ENCODE measurements around the gene PRDX1.

DNA sequence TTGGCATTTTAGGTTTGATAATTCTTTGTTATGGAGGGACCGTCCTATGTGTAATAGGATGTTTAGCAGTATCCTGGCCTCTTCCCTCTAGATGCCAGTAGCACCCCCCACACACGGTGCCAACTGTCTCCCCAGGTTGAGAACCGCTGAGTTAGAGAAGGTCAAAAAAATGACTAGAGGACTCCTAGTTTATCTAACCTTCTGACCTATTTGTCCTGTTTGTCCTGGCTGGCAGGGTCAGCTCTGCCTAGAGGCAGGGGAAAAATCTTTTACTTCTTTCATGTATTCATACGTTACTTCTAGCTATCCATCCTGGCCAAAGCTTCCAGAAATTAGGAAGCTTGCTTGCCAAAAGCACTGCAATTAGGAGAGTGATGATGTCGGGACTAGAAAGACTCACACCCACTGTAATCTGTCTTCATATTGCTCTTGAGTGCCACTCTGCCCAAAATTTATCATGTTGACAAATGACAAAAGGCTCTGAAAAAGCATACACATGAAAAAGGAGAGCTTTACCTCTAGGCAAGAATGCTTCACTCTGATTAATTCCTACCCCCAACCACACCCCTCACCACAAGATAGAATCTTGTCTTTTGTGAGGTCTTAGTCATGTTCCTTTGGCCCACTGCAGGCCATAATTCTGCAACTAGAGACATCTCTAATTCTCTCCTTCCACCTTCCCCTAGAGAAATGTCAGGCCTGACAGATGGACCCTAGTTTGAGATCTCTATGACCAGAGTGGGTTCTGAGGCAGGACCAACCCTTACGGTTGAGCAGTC lies 14.5 kb upstream of the PRDX1 start:
- TF ChIP-seq POLR2A (IDR thresholded peaks at IDR 0.05; ENCODE audit: extremely low read depth, insufficient read length), result no peak
- TF ChIP-seq, protein P1, sequence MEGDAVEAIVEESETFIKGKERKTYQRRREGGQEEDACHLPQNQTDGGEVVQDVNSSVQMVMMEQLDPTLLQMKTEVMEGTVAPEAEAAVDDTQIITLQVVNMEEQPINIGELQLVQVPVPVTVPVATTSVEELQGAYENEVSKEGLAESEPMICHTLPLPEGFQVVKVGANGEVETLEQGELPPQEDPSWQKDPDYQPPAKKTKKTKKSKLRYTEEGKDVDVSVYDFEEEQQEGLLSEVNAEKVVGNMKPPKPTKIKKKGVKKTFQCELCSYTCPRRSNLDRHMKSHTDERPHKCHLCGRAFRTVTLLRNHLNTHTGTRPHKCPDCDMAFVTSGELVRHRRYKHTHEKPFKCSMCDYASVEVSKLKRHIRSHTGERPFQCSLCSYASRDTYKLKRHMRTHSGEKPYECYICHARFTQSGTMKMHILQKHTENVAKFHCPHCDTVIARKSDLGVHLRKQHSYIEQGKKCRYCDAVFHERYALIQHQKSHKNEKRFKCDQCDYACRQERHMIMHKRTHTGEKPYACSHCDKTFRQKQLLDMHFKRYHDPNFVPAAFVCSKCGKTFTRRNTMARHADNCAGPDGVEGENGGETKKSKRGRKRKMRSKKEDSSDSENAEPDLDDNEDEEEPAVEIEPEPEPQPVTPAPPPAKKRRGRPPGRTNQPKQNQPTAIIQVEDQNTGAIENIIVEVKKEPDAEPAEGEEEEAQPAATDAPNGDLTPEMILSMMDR (IDR thresholded peaks at IDR 0.05; ENCODE audit: low read depth, low read length), result no peak
